ENCODE data around the gene FBXL13. TPM values are rescaled to one million over a fixed set of nuclear protein-coding genes. Genes with fewer than 3 reads are reported as not detected.

Gene FBXL13
- total RNA-seq, 4 donors from 2014 or later: 0.52 to 1.7 (median 1.1) TPM

DNA sequence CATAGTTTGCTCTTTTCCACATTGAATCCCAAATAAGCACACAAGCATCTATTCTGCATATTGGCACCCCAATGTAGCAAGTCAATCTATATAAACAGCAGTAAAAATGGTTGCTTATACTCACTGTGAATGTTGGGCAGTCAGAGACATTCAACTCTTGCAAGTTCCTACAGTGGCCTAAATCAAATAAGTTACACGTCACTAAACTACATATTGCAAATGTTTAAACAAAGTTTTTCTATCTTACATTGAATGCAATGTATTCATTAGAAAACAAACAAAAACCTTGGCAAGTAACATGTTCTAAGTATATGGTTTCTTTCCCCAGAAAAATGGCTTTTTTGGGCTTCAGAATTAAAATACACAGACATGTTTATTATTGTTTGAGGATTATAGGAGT lies 142.8 kb downstream of the FBXL13 start:
- intact Hi-C loops (cut with DNase I): no loop called here
- DNase-seq (ENCODE audit: extremely low spot score): no peak
- Histone ChIP-seq H3K4me3 (no peak overlapping the region), H3K9me3 (no peaks in the 10 kb centered on the region), H3K27me3 (no peaks in the 10 kb centered on the region), H3K36me3 (no peaks in the 10 kb centered on the region), H3K4me1 (peaks cover 0 to 29% (median 15%) of the 10 kb centered on the region in 4 donors), H3K27ac (replicated peaks in 1 of 4) (no peak overlapping the region)
- 67% methylated on average over 1 of the region's 1 CpG for WGBS
- no peak for TF ChIP-seq POLR2A (IDR thresholded peaks at IDR 0.05; ENCODE audit: low read depth)

DNA sequence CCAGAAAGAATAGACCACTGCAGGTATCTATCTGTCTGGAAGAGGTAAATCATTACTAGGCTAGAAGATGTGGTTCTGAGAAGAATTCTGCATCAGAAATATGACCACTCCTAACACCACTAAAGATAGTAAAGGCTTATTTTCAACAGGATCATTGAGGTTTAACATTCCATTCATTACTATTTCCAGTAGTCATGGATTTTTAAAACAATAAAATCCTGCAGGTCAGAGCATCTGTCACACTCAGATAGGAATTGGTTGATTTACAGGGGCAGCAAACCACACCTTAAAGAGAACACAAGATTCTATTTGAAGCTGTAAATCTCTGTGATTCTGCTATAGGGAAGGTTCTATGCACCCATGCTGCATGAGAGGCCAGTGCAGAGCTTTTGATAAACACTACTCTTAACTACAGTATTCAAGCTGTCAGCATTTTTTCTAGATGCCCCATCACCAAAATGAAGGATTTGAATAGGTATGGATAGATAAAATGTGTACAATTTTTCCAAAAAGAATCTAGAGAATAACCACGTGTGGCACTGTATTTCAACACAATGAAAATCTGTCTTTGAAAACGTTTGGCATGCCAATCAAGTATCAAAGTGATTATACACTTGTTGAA lies 147.2 kb downstream of the FBXL13 start:
- 48% methylated on average over 2 of the region's 2 CpGs for WGBS
- H3K9me3 ChIP-seq: no peaks in the 10 kb centered on the region

DNA sequence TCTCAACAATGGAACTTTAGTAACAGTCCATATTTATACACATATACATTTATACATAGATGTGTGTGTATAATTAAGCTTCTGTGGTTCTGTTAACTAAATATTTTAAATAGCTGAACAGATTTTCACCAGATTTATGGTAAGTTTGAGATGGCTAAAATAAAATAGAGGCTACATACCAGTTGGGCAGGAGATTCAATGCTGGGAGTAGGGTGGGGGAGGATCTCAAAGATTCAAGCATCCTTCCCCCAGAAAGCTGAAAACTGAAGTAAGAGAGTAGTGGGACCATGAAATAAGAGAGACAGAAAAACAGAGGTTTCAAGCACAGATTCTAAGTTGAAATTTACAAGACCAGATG lies 147.8 kb downstream of the FBXL13 start:
- no peaks in the 10 kb centered on the region for H3K9me3 ChIP-seq
- TF ChIP-seq, protein P1, sequence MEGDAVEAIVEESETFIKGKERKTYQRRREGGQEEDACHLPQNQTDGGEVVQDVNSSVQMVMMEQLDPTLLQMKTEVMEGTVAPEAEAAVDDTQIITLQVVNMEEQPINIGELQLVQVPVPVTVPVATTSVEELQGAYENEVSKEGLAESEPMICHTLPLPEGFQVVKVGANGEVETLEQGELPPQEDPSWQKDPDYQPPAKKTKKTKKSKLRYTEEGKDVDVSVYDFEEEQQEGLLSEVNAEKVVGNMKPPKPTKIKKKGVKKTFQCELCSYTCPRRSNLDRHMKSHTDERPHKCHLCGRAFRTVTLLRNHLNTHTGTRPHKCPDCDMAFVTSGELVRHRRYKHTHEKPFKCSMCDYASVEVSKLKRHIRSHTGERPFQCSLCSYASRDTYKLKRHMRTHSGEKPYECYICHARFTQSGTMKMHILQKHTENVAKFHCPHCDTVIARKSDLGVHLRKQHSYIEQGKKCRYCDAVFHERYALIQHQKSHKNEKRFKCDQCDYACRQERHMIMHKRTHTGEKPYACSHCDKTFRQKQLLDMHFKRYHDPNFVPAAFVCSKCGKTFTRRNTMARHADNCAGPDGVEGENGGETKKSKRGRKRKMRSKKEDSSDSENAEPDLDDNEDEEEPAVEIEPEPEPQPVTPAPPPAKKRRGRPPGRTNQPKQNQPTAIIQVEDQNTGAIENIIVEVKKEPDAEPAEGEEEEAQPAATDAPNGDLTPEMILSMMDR (IDR thresholded peaks at IDR 0.05): no peak
- TF ChIP-seq EP300 (IDR thresholded peaks at IDR 0.05) (no peak), POLR2AphosphoS5 (IDR thresholded peaks at IDR 0.05) (no peak), POLR2A (IDR thresholded peaks at IDR 0.05; ENCODE audit: low read depth) (no peak)
- H3K27ac ChIP-seq (replicated peaks in 1 of 4): no peak overlapping the region
- no peak overlapping the region for H3K4me3 ChIP-seq
- H3K4me1 ChIP-seq: peaks cover 0 to 8% (median 3%) of the 10 kb centered on the region in 4 donors
- no peak for DNase-seq (ENCODE audit: extremely low spot score)
- H3K36me3 ChIP-seq: no peaks in the 10 kb centered on the region
- intact Hi-C loops (cut with DNase I): no loop called here
- H3K27me3 ChIP-seq: no peaks in the 10 kb centered on the region

More for the DNA sequence above, 147.2 kb downstream of the FBXL13 start:
- peaks cover 0 to 8% (median 3%) of the 10 kb centered on the region in 4 donors for H3K4me1 ChIP-seq
- no peak for DNase-seq (ENCODE audit: extremely low spot score)
- no peaks in the 10 kb centered on the region for H3K36me3 ChIP-seq
- H3K4me3 ChIP-seq: no peak overlapping the region
- intact Hi-C loops (cut with DNase I): no loop called here
- H3K27me3 ChIP-seq: no peaks in the 10 kb centered on the region
- TF ChIP-seq EP300 (IDR thresholded peaks at IDR 0.05) (no peak), POLR2AphosphoS5 (IDR thresholded peaks at IDR 0.05) (no peak), POLR2A (IDR thresholded peaks at IDR 0.05; ENCODE audit: low read depth) (no peak)
- TF ChIP-seq, protein P1 (IDR thresholded peaks at IDR 0.05): no peak
- no peak overlapping the region for H3K27ac ChIP-seq (replicated peaks in 1 of 4)

DNA sequence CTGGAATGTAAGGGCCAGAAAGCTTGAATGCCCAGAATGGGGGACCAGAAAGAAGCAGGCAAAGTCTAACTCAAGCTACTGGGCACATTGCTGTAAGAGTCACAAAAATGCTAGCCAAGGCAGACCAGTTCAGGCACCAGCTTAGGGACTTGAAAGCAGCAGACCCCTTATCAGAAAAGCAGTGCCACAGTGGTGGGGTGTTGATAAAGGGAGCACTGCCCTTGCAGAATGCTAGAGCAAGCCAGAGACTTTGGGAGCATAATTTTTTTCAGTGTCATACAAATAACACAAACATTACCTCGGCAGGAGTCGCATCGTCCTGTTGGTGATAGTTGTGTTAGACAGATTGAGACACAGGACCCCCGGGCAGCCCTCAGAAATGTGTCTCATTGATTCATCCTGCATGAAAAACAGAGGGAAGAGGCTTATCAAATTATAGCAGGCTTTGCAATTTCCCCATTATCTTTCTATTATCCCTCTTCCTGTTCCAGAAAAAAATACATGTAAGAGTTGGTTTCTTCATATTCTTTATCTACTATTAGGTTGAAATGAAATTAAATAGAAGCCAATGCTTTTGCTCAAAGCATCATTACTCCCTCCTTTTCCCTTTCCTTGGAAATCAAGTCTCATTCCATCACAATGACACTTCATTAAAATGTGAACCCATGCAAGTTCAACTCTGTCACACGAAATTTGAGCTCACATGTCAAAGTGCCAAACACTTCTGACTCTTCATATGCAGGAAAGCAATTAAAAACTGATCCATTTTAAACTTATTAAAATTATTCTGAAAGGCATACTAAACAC lies 148.4 kb downstream of the FBXL13 start:
- intact Hi-C loops (cut with DNase I): no loop called here
- WGBS: 52% methylated on average over 5 of the region's 5 CpGs
- TF ChIP-seq POLR2A (IDR thresholded peaks at IDR 0.05; ENCODE audit: low read depth) (no peak), POLR2AphosphoS5 (IDR thresholded peaks at IDR 0.05) (no peak), EP300 (IDR thresholded peaks at IDR 0.05) (no peak)
- TF ChIP-seq, protein P1 (IDR thresholded peaks at IDR 0.05): no peak
- Histone ChIP-seq H3K27ac (replicated peaks in 1 of 4) (no peak overlapping the region), H3K9me3 (no peaks in the 10 kb centered on the region), H3K4me3 (no peak overlapping the region), H3K27me3 (no peaks in the 10 kb centered on the region), H3K4me1 (peaks cover 0 to 8% (median 3%) of the 10 kb centered on the region in 4 donors), H3K36me3 (no peaks in the 10 kb centered on the region)
- no peak for DNase-seq (ENCODE audit: extremely low spot score)

DNA sequence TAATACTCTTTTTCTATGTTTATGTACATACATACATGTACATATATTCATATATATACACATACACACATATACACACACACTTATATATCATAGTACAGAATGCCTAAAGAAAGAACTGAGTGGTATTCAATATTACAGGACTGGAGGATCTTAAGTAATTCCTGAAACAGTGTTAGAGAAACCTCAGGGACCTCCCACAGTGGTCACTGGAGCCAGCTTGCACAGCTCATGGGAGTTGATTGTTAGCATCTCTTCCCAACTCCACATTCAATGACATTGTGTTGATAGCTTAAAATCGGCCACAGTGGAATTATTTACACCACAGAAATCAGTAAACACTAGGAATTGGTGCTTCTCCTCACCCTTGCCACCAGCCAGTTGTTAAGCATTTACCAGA lies 155.8 kb downstream of the FBXL13 start:
- intact Hi-C loops (cut with DNase I): no loop called here
- H3K4me3 ChIP-seq: no peak overlapping the region
- peaks cover 3 to 17% (median 6%) of the 10 kb centered on the region in 4 donors for H3K4me1 ChIP-seq
- DNase-seq (ENCODE audit: extremely low spot score): no peak
- WGBS: 20% methylated on average over 1 of the region's 1 CpG
- no peak for TF ChIP-seq POLR2A (IDR thresholded peaks at IDR 0.05; ENCODE audit: low read depth)
- TF ChIP-seq EP300 (IDR thresholded peaks at IDR 0.05): no peak
- no peak for TF ChIP-seq POLR2AphosphoS5 (IDR thresholded peaks at IDR 0.05)
- TF ChIP-seq, protein P1 (IDR thresholded peaks at IDR 0.05): no peak
- no peaks in the 10 kb centered on the region for H3K36me3 ChIP-seq
- no peaks in the 10 kb centered on the region for H3K9me3 ChIP-seq
- H3K27ac ChIP-seq (replicated peaks in 1 of 4): no peak overlapping the region
- H3K27me3 ChIP-seq: no peaks in the 10 kb centered on the region
